ENCODE results near the gene TEAD4.

TEAD4 gene

DNA sequence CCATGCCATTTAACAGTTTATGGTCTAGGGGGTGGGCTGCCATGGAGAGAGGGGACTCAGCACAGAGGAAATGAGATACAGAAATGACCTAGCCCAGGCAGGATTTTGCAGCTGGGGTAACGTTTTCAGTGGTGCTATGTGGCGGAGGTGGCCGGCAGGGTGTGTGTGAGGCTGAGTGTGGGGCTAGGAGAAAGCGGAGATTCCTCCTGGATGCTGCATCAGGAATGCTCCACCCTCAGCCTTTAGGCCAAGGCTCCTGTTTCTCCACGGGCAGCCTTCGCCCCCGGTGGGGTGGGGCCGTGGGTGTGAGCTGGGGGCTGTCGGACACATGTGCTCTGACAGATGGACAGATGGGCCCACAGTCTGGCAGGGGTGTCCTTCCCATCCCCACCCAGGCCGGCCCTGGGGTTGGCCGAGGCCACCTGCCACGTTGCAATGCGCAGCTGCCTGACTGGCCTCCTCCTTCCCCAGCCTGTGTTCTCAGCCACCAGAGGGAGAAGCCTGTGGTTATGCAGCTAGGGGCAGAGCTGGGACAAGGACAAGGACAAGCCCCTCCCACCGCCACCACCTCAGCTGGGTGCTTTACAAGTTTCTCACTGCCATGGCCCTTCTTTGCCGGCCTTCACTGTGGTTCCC is 44.3 kb downstream of the TEAD4 start:
- no peak for DNase-seq

DNA sequence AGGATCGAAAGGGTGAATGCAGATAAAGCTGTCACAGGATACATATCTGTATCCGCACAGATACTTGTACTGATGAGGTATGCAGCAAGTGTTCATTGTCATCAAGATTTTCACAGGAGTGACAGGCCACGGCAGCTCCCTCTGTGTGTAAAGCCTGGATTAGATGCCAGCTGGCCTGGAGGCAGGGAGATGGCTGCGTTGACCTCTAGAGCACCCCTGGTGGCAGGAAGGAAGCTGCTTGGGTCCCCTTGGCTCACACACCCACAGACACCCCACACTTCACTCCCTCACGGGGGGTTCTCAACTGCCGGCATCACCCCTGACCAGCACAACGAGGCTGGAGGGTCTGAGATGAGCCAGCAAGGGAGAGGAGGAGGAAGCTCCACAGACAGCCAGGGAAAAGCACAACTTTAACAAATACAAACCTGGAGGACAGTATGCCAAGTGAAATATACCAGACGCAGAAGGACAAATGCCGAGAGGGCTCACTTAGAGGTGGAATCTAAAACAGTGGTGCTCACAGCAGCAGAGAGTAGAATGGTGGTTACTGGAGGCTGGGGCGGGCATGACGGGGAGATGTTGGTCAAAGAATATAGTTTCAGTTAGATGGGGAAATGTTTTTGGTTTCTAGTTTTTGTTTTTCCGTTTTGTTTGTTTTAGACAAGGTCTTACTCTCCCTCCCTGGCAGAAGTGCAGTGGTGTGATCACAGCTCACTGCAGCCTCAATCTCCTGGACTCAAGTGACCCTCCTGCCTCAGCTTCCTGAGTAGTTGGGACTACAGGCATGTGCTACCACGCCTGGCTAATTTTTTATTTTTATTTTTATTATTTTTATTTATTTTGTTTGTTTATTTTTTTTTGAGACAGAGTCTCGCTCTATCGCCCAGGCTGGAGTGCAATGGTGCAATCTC is 45.7 kb downstream of the TEAD4 start:
- DNase-seq: no peak

DNA sequence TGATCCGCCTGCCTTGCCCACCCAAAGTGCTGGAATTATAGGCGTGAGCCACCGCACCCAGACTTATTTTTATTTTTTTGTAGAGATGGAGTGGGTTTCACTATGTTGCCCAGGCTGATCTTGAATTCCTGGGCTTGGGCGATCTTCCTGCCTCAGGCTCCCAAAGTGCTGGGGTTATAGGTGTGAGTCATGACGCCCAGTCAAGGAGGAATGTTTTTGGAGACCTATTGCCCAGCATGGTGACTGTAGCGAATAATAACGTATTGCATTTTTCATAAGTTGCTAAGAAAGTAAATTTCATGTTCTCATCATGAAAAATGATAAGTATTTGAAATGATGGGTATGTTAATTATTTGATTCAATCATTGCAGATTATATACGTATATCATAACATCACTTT is 46.5 kb downstream of the TEAD4 start:
- DNase-seq: no peak

DNA sequence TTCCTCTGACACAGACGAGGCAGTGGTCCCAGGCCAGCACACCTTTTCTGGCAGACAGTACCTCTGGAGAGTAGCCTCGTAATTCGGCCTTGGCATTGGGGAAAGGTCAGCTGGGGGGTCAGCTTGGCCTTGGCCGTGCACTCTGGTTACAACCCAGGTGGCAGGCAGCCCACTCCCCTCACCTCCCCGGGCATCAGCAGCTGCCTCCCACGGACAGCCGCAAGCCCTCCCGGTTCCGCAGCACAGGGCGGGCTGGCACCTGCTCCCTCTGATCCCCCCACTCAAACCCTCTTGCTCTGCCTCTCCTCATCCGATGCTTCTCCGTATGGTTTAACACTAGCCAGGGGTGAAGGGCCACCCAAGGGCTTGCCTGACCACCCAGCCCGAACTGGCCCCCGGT is 50.6 kb downstream of the TEAD4 start:
- DNase-seq: no peak

DNA sequence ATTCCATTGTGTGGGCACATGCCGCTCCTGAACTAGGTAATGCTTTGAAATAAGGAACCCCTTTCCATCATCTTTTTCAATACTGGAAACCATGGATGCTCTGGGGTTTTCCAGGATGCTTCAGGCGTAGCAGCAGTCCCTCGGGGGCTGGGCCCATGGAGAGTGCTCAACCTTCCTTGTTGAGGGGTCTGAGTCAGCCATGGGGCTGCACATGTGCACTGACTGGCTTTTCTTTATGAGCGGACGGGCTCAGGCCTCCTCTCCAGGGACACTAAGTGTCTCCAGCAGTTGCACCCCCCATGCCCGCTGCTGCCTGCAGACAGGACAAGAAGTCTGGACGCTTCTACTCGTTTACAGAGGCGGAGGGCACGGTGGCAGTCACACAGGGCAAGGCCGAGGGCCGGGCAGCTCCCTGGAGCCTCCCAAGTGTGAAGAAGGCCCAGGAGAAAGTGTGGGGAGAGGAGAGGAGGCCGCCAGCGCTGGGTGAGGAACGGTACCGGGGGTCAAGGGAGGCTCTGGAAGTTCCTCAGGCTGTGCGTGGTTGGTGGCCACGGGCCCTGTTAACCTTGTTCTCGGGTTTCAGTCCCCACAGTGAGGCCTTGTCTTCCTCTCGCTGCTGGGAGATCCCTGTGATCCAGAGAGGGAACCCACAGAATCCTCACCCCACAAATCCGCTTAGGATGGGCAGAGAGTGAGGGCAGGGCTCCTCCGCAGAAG is 51.2 kb downstream of the TEAD4 start:
- no peak for DNase-seq

DNA sequence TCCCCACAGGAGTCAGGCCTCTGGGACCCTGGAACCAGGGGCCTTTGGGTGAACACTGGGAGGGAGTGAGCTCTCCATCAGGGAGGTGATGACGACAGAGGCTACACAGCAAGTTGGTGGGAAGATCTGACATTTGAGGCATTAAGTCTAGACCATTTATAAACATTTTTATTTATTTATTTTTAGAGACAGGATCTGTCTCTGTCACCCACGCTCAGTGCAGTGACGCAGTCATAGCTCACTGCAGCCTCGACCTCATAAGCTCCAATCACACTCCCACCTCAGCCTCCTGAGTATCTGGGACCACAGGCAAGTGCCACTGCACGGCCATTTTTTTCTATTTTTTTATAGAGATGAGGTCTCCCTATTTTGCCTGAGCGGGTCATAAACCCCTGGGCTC is 53.6 kb downstream of the TEAD4 start:
- no peak for DNase-seq

DNA sequence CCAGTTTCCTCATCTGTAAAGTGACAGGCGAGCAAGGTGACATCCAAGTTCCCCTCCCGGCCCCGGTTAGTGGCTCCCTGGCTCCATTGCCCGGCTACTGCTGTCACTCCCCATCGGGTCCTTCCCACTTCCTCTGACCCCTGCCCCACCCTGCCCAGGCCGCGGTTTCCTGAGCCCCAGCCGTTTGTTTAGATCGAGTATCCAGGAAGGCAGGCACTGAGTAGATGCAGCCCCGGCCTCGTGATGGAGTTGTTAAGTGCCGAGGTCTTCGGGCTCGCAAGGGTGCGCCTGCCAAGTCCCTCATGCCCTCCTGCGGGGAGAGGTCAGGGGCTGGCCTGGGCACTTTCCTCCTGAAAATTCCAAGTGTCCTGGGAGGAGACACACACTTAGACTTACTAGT is 55.4 kb downstream of the TEAD4 start:
- DNase-seq: no peak

DNA sequence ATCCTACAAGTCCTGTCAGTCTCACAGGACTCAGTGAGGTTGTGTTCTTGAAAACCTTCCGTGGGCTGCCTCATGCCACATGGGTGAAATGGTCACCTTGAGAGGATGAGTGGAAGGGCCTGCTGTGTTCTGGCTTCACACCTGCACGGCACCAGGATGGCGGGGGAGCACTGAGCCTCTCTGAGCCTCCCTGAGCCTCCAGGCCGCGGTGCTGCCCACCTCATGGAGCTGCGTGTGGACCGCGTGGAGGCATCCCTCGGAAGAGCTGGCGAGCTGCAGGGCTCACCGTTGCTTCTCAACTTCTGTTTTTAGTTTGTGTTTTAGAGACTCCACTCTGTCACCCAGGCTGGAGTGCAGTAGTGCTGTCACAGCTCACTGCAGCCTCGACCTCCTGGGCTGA is 56.2 kb downstream of the TEAD4 start:
- no peak for DNase-seq

DNA sequence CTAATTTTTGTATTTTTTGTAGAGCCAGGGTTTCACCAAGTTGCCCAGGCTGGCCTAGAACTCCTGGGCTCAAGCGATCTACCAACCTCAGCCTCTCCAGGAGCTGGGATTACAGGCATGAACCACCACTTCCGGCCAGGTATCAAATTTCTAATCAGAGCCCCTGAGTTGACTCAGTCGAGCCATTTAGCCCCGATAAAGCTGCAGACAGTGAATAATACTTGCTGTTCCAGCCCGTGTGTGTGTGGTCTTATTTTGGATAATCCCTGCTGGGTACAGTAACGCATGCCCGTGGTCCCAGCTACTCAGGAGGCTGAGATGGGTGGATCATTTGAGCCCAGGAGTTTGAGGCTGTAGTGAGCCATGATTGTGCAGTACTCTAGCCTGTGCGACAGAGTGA is 57.0 kb downstream of the TEAD4 start:
- DNase-seq: no peak

DNA sequence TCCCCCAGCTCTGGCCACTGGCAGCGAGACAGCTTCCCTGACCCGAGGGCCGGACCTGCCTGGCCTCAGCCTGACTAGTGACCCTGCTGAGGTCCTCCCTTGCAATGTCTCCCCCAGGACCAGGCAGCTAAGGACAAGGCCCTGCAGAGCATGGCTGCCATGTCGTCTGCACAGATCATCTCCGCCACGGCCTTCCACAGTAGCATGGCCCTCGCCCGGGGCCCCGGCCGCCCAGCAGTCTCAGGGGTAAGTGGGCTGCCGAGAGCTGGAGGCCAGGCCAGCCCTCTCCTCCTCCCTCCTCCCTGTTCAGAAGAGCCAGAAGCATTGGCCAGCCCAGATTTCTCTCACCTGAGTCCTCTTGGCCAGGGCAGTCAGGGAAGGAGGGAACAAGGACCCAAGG is 58.1 kb downstream of the TEAD4 start:
- DNase-seq: no peak

DNA sequence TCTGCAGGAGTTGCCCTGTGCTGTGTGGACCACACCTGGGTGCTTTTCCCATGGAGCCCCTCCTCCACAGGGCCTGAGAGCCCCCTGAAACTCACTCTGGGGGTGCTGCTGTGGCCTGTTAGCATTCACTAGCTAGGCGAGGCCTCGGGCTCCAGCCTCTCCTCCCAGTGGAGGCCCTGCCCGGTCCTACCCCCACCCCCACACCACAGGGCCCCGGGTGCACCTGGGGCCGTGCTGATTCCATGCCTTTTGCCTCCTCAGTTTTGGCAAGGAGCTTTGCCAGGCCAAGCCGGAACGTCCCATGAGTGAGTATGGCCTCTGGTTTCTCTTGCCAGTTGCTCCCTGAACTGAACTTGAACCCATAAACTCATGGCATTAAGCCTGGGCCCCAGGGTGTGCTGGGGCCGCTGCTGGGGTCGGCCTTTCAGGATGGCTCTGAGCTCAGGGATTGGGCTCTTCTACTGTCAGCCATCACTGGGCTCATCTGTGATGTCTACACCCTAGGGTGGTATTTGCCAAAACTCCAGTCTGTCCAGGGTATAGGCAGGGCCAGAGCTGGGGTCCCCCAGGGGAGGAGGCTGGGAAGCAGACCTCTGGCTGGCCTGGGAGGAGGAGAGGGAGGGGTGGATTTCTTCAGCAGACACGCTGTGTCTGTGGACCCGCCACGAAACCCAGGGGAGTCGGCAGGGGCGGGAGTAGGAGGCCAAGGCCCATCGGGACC is 59.2 kb downstream of the TEAD4 start:
- DNase-seq: no peak

DNA sequence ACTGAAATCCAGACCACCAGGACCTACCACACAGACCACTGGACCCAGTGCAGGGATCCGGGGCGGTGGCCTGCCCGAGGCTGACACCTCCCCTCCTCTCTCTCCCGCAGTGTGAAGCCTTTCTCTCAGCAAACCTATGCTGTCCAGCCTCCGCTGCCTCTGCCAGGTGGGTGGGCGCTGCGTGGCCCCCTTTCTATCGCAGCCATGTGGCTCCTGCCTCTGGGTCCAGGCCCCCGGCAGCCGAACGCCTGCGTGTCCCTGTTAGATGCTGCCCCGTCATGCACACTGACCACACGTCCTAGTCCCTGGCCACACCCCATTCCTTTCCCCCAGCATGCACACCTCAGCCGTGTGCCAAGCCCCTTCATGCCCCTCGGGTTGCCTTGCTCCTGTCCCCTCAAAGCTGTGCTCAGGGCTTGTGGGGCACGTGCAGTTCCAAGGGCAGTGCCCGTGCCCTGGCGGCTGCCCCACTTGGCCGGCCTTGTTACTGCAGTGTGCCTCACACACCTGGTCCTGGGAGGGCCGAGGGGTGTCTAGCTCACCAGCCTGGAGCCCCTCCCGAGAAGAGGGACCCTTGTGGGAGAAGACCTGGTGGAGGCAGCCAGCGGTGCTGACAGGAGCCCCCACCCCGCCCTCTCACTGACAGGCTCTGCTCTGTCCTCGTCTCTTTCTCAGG is 59.9 kb downstream of the TEAD4 start:
- no peak for DNase-seq

DNA sequence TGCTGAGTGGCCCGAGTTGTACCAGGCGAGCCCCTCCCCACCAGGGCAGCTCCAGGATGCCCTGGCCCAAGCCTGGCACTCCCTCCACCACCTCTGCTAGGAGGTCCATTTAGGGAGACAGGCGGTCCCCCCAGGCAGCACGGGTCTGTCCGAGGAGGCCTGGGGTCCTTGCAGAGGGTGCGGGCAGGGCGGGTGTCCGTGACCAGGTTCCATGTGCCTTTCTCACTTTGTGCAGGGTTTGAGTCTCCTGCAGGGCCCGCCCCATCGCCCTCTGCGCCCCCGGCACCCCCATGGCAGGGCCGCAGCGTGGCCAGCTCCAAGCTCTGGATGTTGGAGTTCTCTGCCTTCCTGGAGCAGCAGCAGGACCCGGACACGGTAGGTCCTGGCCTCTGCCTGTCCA is 61.2 kb downstream of the TEAD4 start:
- DNase-seq: no peak

DNA sequence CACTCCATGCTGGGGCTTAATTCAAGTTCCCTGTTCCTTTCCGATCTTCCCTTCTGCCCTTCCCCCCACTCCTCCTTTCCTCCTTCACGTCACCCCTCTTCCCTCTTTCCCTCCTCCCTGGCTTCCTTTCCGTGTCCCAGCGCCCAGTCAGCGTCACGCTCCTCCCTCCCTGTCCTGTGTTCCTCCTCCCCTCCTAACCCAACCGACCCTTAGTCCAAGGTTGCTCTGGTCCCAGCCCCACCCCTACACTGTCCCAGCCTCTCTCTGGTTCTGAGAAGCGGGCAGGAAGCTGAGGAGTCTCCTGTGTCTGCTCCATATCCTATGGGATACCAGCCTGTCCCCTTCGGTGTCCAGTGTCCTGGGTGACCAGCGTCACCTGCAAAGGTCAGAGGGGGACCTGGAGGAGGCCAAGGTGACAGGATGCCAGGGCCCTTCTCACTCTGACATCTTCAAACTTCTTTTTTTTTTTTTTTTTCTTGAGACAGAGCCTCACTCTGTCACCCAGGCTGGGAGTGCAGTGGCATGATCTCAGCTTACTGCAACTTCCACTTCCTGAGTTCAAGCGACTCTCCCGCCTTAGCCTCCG is 61.7 kb downstream of the TEAD4 start:
- DNase-seq: no peak

DNA sequence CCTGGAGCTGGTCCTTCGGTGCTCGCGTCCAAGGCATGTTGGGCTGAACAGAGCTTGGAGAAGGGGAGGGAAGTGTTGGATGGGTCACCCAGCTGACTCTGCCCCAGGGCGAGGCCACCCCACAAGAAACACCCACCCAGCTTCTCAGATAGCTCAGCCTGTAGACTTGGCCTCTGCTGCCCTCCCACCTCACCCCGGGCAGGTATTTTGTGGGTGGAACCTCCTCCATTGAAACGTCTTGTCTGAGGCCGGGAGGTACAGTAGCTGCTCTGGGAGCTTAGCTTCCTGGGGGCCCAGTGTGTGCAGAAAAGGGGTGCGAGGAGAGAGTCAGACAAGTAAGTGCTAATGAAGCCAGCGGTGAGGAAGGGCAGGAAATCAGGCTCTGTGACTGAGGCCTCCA is 63.2 kb downstream of the TEAD4 start:
- DNase-seq: no peak

DNA sequence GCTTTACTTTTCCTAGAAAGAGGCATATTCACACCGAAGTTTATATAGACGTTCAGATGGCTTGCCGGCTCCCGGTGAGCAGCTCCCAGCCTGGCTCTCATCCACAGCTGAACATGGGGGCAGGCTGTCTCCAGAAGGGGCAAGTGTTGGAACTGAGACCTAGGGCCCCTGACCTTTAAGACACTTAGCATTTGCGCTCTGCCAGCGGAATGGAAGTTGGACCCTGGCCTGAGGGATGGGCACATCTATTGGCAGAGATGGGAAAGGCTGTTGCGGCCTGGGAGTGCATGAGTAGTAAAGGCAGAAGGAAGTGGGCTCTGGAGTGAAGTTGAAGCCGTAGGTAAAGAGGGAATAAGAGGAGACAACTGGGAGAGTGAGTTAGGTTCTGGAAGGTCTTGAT is 63.8 kb downstream of the TEAD4 start:
- DNase-seq: no peak

DNA sequence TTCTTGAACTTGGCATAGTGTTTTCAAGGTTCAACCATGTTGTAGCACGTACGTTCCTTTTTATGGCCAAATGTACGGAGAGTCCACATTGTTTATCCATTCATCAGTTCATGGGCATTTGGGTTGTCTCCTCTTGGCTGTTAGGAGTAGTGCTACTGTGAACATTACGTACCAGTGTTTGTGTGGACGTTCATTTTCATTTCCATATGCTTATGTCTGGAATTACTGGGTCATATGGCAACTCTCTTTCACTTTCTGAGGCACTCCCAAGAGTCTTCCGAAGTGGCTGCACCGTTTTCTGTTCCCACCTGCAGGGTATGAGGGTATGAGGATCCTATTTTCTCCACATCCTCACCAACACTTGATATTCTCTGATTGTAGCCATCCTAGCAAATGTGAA is 68.9 kb downstream of the TEAD4 start:
- DNase-seq: no peak

DNA sequence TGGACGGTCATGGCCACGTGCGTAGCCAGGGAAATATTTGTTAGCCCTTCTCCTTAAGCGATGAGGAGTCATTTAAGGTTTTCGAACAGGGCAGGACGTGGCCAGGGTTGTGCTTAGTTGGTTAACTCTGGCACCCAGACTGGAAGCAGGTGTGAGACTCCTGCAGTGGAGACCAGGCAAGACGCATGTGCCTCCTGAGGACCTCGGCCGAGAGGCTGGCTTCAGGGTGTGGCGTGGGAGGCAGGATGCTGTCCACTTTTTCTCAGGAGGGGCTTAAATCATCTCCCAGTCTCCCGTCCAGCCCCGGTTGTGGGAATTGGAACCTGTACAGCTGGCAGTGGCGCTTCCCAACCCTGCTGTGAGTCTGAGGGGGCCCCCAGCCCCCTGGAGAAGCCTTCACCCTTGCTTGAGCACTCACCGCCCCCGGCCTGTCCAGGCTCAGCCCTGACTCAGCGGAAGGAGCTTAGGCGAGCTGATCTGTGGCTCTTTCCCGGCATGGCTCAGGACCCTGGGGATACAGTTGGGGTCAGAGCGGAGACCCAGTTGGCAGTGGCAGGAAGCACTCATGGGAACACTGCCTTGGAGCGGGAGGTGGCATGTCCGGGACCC is 71.7 kb downstream of the TEAD4 start:
- DNase-seq: no peak

DNA sequence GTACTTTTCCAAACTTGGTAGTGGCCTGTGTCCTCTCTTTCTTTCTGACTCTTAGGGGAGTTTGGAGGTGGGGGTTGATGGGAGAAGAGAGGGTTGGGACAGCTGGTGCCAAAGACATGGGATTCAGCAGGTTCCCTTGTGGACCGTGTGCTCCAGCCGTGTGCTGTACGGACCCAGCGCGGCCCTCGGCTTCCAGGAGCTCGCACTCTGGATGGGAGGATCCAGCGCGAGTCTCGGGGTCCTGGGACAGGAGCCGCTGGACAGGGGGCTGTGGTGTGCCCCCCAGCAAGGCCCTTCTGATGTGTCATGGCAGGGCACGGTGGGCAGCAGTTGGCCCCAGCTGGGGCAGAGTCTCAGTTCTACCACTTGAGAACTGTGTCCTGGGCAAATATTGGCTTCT is 73.0 kb downstream of the TEAD4 start:
- no peak for DNase-seq

DNA sequence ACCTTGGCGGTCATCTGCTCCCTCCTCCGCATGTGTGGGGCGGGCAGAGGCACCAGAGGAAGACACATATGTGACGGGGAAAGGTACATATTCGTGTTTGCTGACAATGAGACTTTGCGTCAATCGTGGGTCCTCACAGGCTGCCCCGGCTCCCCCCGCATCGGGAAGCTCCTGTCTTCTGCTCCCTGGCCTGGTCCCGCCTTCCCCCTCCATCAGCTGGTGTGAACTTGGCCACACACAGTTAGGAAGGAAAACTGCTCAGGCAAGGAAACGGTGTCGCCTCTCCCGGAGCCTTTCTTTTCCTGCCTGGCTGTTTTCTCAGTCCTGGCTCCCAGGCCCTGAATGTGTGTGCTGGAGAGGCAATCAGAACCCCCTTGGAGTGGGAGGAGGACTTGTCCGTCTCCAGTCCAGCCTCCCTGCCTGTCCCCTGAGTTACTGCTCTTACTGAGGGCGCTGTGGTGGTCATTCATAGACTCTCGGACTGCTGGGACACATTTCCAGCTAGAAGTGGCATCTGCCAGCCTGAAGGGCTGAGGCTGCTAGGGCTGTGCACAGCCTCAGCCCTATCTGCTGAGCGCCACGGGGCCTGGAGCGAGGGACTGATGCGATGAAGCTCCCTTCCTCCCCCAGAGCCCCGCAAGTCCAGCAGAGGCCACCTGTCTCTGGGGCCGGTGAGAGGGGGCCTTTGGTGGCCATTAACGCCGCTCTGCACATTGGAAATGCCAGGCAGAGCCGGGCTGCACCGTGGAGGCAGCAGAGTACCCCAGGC is 73.8 kb downstream of the TEAD4 start:
- no peak for DNase-seq

DNA sequence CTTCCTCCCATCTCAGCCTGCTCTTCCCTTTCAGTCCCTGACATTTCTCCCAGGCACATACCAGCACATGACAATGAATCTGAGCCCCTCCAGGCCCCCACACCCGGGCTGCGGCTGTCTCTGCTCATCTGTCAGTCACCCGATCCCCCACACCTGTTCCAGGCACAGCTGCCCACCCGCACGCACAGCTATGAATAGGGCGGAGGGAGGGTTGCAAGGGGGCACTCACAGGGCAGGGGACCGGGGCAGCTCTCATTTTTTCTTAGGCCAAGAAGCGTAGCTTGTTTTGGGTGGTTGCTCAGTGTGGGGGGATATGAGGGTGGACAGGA is 74.3 kb downstream of the TEAD4 start:
- DNase-seq: no peak

All from CD4-positive, alpha-beta T cell treated with Interleukin-12 subunit alpha and Interleukin-12 subunit beta, for 1 hour (primary cell).